Karpas-422 (cell line): ENCODE results near the gene CYP17A1. TPM values are rescaled to one million over a fixed set of nuclear protein-coding genes. Genes with fewer than 3 reads are reported as not detected.

Source experiments
- DNase-seq: peaks from one replicate; pipeline ENCODE4 v3.0.0-alpha.2; 2015
- H2AFZ ChIP-seq: fragments of 200-600 bp; sonication (generic); 2 replicates; pipeline ENCODE4 v1.6.1; 2014; ENCODE audit warnings: antibody characterized with exemption, low read length, mixed read lengths
- H3K27ac ChIP-seq: fragments of 200-600 bp; sonication (generic); 2 replicates; pipeline ENCODE4 v1.5.1; 2014; ENCODE audit warnings: mild to moderate bottlenecking, low read length, moderate library complexity
- H3K27me3 ChIP-seq: fragments of 200-600 bp; sonication (generic); 2 replicates; pipeline ENCODE4 v1.6.1; 2014; ENCODE audit warnings: low read length, mixed read lengths
- H3K36me3 ChIP-seq: fragments of 200-600 bp; sonication (generic); 2 replicates; pipeline ENCODE4 v1.6.1; 2014; ENCODE audit warnings: low read length, mixed read lengths; ENCODE audit not compliant: insufficient read depth
- H3K4me1 ChIP-seq: fragments of 200-600 bp; sonication (generic); 2 replicates; pipeline ENCODE4 v1.6.1; 2014; ENCODE audit warnings: mild to moderate bottlenecking, low read length, mixed read lengths
- H3K4me2 ChIP-seq: fragments of 200-600 bp; sonication (generic); 2 replicates; pipeline ENCODE4 v1.6.1; 2014; ENCODE audit warnings: low read length, low read depth, mild to moderate bottlenecking; ENCODE audit not compliant: poor library complexity, severe bottlenecking
- H3K4me3 ChIP-seq: fragments of 200-600 bp; sonication (generic); 2 replicates; pipeline ENCODE4 v1.5.1; 2014; ENCODE audit warnings: mild to moderate bottlenecking, antibody characterized with exemption, low read length, mixed read lengths
- H3K79me2 ChIP-seq: fragments of 200-600 bp; sonication (generic); 2 replicates; pipeline ENCODE4 v1.6.1; 2014; ENCODE audit warnings: mild to moderate bottlenecking, low read length, mixed read lengths
- H3K9ac ChIP-seq: fragments of 200-600 bp; sonication (generic); 2 replicates; pipeline ENCODE4 v1.6.0; 2014; ENCODE audit warnings: low read length
- H3K9me2 ChIP-seq: fragments of 200-600 bp; sonication (generic), shearing (Covaris generic); replicated peaks from 2 replicates; pipeline ENCODE4 v1.6.0; 2014; ENCODE audit warnings: mild to moderate bottlenecking, low read length, moderate library complexity; ENCODE audit not compliant: insufficient read depth
- H3K9me3 ChIP-seq: fragments of 300-700, 200-600 bp; sonication (generic); 2 replicates; pipeline ENCODE4 v1.6.1; 2014; ENCODE audit warnings: low read length, mixed read lengths
- H4K20me1 ChIP-seq: fragments of 200-600 bp; sonication (generic); 2 replicates; pipeline ENCODE4 v1.6.1; 2014; ENCODE audit warnings: mild to moderate bottlenecking, antibody characterized with exemption, low read length, low read depth; ENCODE audit not compliant: insufficient read depth
- total RNA-seq: library from RNA; depleted of rRNA; stranded (reverse); fragments of >200 nt; shearing (Covaris generic); gene quantifications from 2 replicates; pipeline ENCODE4 v1.2.3, GENCODE V29; 2014; ENCODE audit warnings: low replicate concordance

CYP17A1 gene
- total RNA-seq, 1 experiment from 2014 or later: not detected

- no peak overlapping the region for H3K27ac ChIP-seq
- no peak overlapping the region for H3K4me3 ChIP-seq
- H4K20me1 ChIP-seq: no peaks in the 10 kb centered on the region
- no peaks in the 10 kb centered on the region; the same call in 1 of the 2 replicates for H3K79me2 ChIP-seq
- H3K27me3 ChIP-seq: no peaks in the 10 kb centered on the region
- no peak overlapping the region for H3K9ac ChIP-seq
- H3K4me2 ChIP-seq: no peak overlapping the region
- H3K9me3 ChIP-seq: no peaks in the 10 kb centered on the region
- peaks cover 3% of the 10 kb centered on the region for H3K4me1 ChIP-seq
- H3K36me3 ChIP-seq: peaks cover 7% of the 10 kb centered on the region; the same call in 1 of the 2 replicates
- DNase-seq: no peak
- H3K9me2 ChIP-seq: no peaks in the 10 kb centered on the region
- H2AFZ ChIP-seq: no peak overlapping the region
Measured at GRCh38 chr10:102808380-102808779, 28.8 kb downstream of the CYP17A1 start.

GRCh38 chr10:102804382-102805055 is 32.7 kb downstream of the CYP17A1 start:
- Histone ChIP-seq H3K79me2 (no peaks in the 10 kb centered on the region; the same call in 1 of the 2 replicates), H4K20me1 (no peaks in the 10 kb centered on the region), H3K9me2 (no peaks in the 10 kb centered on the region), H3K36me3 (peaks cover 3% of the 10 kb centered on the region; the same call in 1 of the 2 replicates), H3K27me3 (no peaks in the 10 kb centered on the region), H3K4me3 (no peak overlapping the region), H3K9ac (no peak overlapping the region), H3K4me1 (no peaks in the 10 kb centered on the region), H2AFZ (no peak overlapping the region), H3K9me3 (no peaks in the 10 kb centered on the region), H3K27ac (no peak overlapping the region), H3K4me2 (no peak overlapping the region)
- no peak for DNase-seq

- Histone ChIP-seq H3K9me3 (no peaks in the 10 kb centered on the region), H2AFZ (no peak overlapping the region), H3K4me2 (no peak overlapping the region), H3K79me2 (no peaks in the 10 kb centered on the region; the same call in 1 of the 2 replicates), H3K27me3 (no peaks in the 10 kb centered on the region), H3K9me2 (no peaks in the 10 kb centered on the region), H3K4me3 (no peak overlapping the region), H4K20me1 (no peaks in the 10 kb centered on the region), H3K36me3 (peaks cover 3% of the 10 kb centered on the region; the same call in 1 of the 2 replicates), H3K4me1 (no peaks in the 10 kb centered on the region), H3K9ac (no peak overlapping the region), H3K27ac (no peak overlapping the region)
- no peak for DNase-seq
Measured at GRCh38 chr10:102802920-102803534, 34.2 kb downstream of the CYP17A1 start.

- H3K4me2 ChIP-seq: no peak overlapping the region
- no peak overlapping the region for H3K9ac ChIP-seq
- peaks cover under 1% of the 10 kb centered on the region; the same call in 1 of the 2 replicates for H3K79me2 ChIP-seq
- H3K9me3 ChIP-seq: no peaks in the 10 kb centered on the region
- no peaks in the 10 kb centered on the region for H4K20me1 ChIP-seq
- H3K4me1 ChIP-seq: no peaks in the 10 kb centered on the region
- H3K36me3 ChIP-seq: peaks cover 5% of the 10 kb centered on the region; the same call in 1 of the 2 replicates
- H3K27me3 ChIP-seq: no peaks in the 10 kb centered on the region
- H2AFZ ChIP-seq: no peak overlapping the region
- H3K27ac ChIP-seq: no peak overlapping the region
- no peaks in the 10 kb centered on the region for H3K9me2 ChIP-seq
- no peak for DNase-seq
- no peak overlapping the region for H3K4me3 ChIP-seq
Measured at GRCh38 chr10:102801978-102802377, 35.2 kb downstream of the CYP17A1 start.

GRCh38 chr10:102801496-102801895 is 35.7 kb downstream of the CYP17A1 start:
- no peaks in the 10 kb centered on the region for H3K27me3 ChIP-seq
- H2AFZ ChIP-seq: no peak overlapping the region
- DNase-seq: no peak
- no peak overlapping the region for H3K4me3 ChIP-seq
- no peak overlapping the region for H3K4me2 ChIP-seq
- H4K20me1 ChIP-seq: no peaks in the 10 kb centered on the region
- H3K9me2 ChIP-seq: no peaks in the 10 kb centered on the region
- H3K27ac ChIP-seq: no peak overlapping the region
- H3K9me3 ChIP-seq: no peaks in the 10 kb centered on the region
- no peaks in the 10 kb centered on the region for H3K4me1 ChIP-seq
- no peak overlapping the region for H3K9ac ChIP-seq
- peaks cover 5% of the 10 kb centered on the region for H3K79me2 ChIP-seq
- peaks cover 8% of the 10 kb centered on the region; the same call in 1 of the 2 replicates for H3K36me3 ChIP-seq

GRCh38 chr10:102800611-102801335 is 36.4 kb downstream of the CYP17A1 start:
- H3K4me3 ChIP-seq: no peak overlapping the region
- no peaks in the 10 kb centered on the region for H3K27me3 ChIP-seq
- no peak overlapping the region for H3K27ac ChIP-seq
- no peak overlapping the region for H2AFZ ChIP-seq
- no peaks in the 10 kb centered on the region for H4K20me1 ChIP-seq
- H3K4me2 ChIP-seq: no peak overlapping the region
- peaks cover 12% of the 10 kb centered on the region for H3K79me2 ChIP-seq
- no peaks in the 10 kb centered on the region for H3K9me3 ChIP-seq
- H3K36me3 ChIP-seq: peaks cover 8% of the 10 kb centered on the region; the same call in 1 of the 2 replicates
- DNase-seq: no peak
- no peaks in the 10 kb centered on the region for H3K4me1 ChIP-seq
- no peak overlapping the region for H3K9ac ChIP-seq
- H3K9me2 ChIP-seq: no peaks in the 10 kb centered on the region

- Histone ChIP-seq H4K20me1 (no peaks in the 10 kb centered on the region), H3K27me3 (no peaks in the 10 kb centered on the region), H3K4me1 (no peaks in the 10 kb centered on the region), H3K27ac (no peak overlapping the region), H3K36me3 (peaks cover 8% of the 10 kb centered on the region; the same call in 1 of the 2 replicates), H2AFZ (no peak overlapping the region), H3K4me3 (no peak overlapping the region), H3K4me2 (no peak overlapping the region), H3K9me2 (no peaks in the 10 kb centered on the region), H3K9ac (no peak overlapping the region), H3K79me2 (peaks cover 21% of the 10 kb centered on the region), H3K9me3 (no peaks in the 10 kb centered on the region)
- no peak for DNase-seq
Measured at GRCh38 chr10:102799691-102800471, 37.3 kb downstream of the CYP17A1 start.
